ENCODE results near the gene ALS2CL.

- TF ChIP-seq EZH2 (IDR thresholded peaks at IDR 0.05; ENCODE audit: insufficient read depth, low read length) (no peak), CTCF (IDR thresholded peaks at IDR 0.05; ENCODE audit: insufficient read depth, low read depth, low read length) (no peak)
These were observed 30.5 kb downstream of the ALS2CL start for GRCh38 chr3:46662771-46663551.

All from astrocyte (in vitro differentiated cells and primary cell).